Motor neuron (in vitro differentiated cells): ENCODE measurements around the gene CEP170B. TPM values are rescaled to one million over a fixed set of nuclear protein-coding genes. Genes with fewer than 3 reads are reported as not detected.
A peak's percentile ranks its signal among the peaks of the same experiment; 100 is the strongest.

Experiments used
- ATAC-seq, 8 experiments: fragments of 200-7000 bp; cut with Tn5 transposase; replicated peaks in 6 of 8; 2 replicates each; pipeline ENCODE4 v1.8.0; 2021; ENCODE audit warnings: mild to moderate bottlenecking in 8 of 8, moderate library complexity in 8 of 8
- H3K27ac ChIP-seq, 2 donors: fragments of 250-450 bp; sonication (Bioruptor Pico); 2 replicates each; pipeline ENCODE4 v1.9.0; 2021; ENCODE audit warnings: antibody characterized with exemption in 2 of 2, mild to moderate bottlenecking in 2 of 2, moderate library complexity in 1 of 2
- H3K4me1 ChIP-seq, 2 donors: fragments of 250-450 bp; sonication (Bioruptor Pico); replicated peaks in 1 of 2; 2 replicates each; pipeline ENCODE4 v1.6.1; 2021; ENCODE audit warnings: antibody characterized with exemption in 2 of 2, mild to moderate bottlenecking in 2 of 2, moderate library complexity in 1 of 2
- H3K4me3 ChIP-seq, 5 donors: fragments of 250-450 bp; sonication (Bioruptor Pico); 2 replicates each; pipeline ENCODE4 v1.9.0; 2021; ENCODE audit warnings: antibody characterized with exemption in 5 of 5, mild to moderate bottlenecking in 5 of 5, moderate library complexity in 4 of 5
- WGBS, 10 experiments: fragments of 450-650 bp; shearing (Covaris generic); methylation state at CpG; one replicate each; pipeline ENCODE4 v1.0.0; 2022; 5-methylcytosine and 5-hydroxymethylcytosine counted together
- in situ Hi-C, 9 experiments: fragments of 400-800 bp; cut with MboI; loops; one replicate each; pipeline ENCODE4 v1.15.0; 2021; ENCODE audit warnings: low sequenced_read_pairs in 9 of 9, low pct_unique_long_range_greater_than_20kb in 2 of 9; ENCODE audit not compliant: unreplicated experiment in 9 of 9
- total RNA-seq, 8 experiments: library from RNA; unstranded; fragments of 300-600 nt; gene quantifications; 2 replicates each; pipeline versions ENCODE4 v1.2.3 to v1.2.4, GENCODE V29; 2022

CEP170B gene
- total RNA-seq, 8 experiments from 2014 or later = 6.3 to 18.4 (median 9.6) TPM

DNA sequence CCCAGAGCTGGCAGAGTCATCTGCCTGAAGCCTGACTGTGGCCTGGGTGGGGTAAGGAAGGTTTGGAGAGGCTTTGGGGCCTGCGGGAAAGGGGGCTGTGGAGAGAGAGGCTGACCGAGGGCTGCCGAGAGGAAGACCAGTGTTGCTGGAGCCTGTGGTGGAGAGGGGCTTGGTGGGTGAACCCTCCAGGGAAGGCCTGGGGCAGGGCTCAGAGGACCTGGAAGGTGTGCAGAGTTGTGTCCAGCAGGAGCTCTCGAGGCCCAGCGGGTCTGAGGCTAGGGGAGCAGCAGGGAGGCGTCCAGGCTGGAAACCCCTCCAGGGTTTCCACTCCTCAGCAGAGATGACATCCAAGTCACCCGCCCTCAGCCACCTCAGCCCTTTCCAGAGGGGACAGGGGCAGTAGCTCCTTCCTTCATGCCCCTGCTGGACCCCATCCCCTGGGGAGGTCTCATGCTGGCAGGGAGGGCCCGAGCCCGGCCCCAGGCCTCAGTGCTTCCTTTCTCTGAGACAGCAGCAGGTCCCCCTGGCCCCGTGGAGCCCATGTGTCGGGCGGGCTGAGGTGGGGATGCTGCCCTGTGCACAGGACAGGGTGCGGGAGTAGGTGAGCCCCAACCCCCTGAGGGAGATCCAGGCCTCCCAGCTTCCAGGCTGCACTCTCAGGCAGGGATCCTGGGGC lies 8.4 kb downstream of the CEP170B start:
- no peak overlapping the region for H3K4me3 ChIP-seq
- in situ Hi-C loops = no loop called here
- no peak for ATAC-seq
- H3K4me1 ChIP-seq = peaks cover 0 to 8% of the 10 kb centered on the region in 2 donors
- 65% methylated on average over 4 of the region's 13 CpGs; no CpG with 5 or more reads in 9 of the 10 experiments for WGBS, 10 experiments
- H3K27ac ChIP-seq = no peak overlapping the region

GRCh38 chr14:104874110-104874531 lies 9.1 kb downstream of the CEP170B start:
- peaks cover 0 to 8% of the 10 kb centered on the region in 2 donors for H3K4me1 ChIP-seq
- no peak overlapping the region for H3K27ac ChIP-seq
- no peak for ATAC-seq
- in situ Hi-C loops = no loop called here
- WGBS, 10 experiments = 60 to 86% methylated on average over 1 to 3 of the region's 8 CpGs; no CpG with 5 or more reads in 8 of the 10 experiments
- no peak overlapping the region for H3K4me3 ChIP-seq

DNA sequence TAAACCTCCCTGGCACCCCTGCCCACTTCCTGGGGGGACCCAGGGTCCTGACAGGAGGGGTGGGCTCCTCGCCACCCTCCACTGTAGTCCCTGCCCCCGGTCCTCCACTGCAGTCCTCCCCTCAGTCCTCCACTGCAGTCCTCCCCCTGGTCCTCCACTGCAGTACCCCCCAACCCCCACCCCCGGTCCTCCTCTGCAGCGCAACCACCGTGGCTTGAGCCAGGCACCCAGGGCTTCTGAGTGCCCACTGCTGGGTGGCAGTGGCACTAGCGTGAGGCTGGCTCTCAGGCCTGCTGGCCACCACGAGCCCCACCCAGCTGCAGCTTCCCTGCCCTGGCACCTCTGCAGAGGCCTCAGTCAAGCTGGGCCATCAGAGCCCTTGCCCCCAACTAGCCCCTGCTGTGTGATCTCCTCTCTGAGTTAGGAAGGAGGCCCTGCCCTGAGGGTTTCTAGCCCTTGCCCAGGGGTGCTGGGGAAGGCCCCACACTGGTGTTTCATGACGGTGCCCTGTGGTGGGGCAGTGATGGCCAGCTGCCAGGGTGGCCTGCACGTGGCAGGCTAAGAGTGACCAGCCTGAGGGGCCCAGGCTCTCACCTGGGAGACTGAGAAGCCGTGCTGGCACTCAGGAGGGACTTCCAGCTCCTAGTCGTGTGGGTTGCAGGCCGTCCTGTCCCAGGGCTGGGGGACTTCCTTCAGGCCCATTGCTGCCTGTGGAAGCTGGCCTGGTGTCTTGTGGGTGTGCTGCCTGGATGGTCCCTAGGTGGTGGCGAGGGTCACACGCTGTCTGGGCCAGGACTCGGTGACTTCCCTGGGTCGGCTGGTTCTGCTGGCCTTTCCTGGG lies 9.7 kb downstream of the CEP170B start:
- peaks cover 0 to 8% of the 10 kb centered on the region in 2 donors for H3K4me1 ChIP-seq
- ATAC-seq = peak in 1 of 8 experiments; percentile 35
- in situ Hi-C loops = no loop called here
- H3K27ac ChIP-seq = no peak overlapping the region
- WGBS, 10 experiments = no CpG with 5 or more reads among the region's 16 CpGs
- H3K4me3 ChIP-seq = no peak overlapping the region

DNA sequence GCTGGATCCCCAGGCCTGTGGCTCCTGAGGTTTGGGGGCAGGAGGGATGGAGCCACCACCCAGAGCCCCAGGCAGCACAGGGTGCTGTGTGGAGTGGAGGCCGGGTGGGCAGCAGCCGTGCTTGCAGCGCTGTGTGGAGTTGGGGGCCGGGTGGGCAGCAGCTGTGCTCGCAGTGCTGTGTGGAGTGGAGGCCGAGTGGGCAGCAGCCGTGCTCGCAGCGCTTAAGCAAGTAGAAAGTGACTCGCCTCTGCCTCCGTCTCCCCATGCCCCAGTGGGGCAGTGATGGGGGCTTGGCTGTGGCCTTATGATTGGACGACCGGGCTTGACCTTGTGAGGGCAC lies 10.3 kb downstream of the CEP170B start:
- no peak for ATAC-seq
- WGBS, 10 experiments = 75 to 100% (median 100%) methylated on average over 2 of the region's 13 CpGs; no CpG with 5 or more reads in 7 of the 10 experiments
- Histone ChIP-seq H3K4me3 (no peak overlapping the region), H3K27ac (no peak overlapping the region), H3K4me1 (peaks cover 0 to 8% of the 10 kb centered on the region in 2 donors)
- in situ Hi-C loops = no loop called here

GRCh38 chr14:104875811-104876210 lies 10.7 kb downstream of the CEP170B start:
- Histone ChIP-seq H3K4me1 (peaks cover 0 to 8% of the 10 kb centered on the region in 2 donors), H3K4me3 (no peak overlapping the region), H3K27ac (no peak overlapping the region)
- in situ Hi-C loops = no loop called here
- WGBS, 10 experiments = no CpG with 5 or more reads among the region's 8 CpGs
- no peak for ATAC-seq

GRCh38 chr14:104876251-104876699 lies 11.2 kb downstream of the CEP170B start:
- Histone ChIP-seq H3K4me1 (peaks cover 0 to 8% of the 10 kb centered on the region in 2 donors), H3K27ac (no peak overlapping the region), H3K4me3 (no peak overlapping the region)
- WGBS, 10 experiments = no CpG with 5 or more reads among the region's 8 CpGs
- ATAC-seq = peak in 6 of 8 experiments; percentile 5 to 74 (median 18)
- in situ Hi-C loops = no loop called here

GRCh38 chr14:104877066-104877805 lies 12.2 kb downstream of the CEP170B start:
- 70 to 100% methylated on average over 2 of the region's 14 CpGs; no CpG with 5 or more reads in 8 of the 10 experiments for WGBS, 10 experiments
- Histone ChIP-seq H3K27ac (no peak overlapping the region), H3K4me3 (no peak overlapping the region), H3K4me1 (peaks cover 3 to 13% of the 10 kb centered on the region in 2 donors)
- in situ Hi-C loops = no loop called here
- ATAC-seq = no peak

GRCh38 chr14:104877806-104878550 lies 12.9 kb downstream of the CEP170B start:
- WGBS, 10 experiments = 20 to 93% (median 59%) methylated on average over 1 to 7 of the region's 30 CpGs; no CpG with 5 or more reads in 4 of the 10 experiments
- Histone ChIP-seq H3K4me1 (peaks cover 3 to 16% of the 10 kb centered on the region in 2 donors), H3K4me3 (no peak overlapping the region), H3K27ac (no peak overlapping the region)
- in situ Hi-C loops = no loop called here
- no peak for ATAC-seq

GRCh38 chr14:104878582-104878981 lies 13.5 kb downstream of the CEP170B start:
- H3K27ac ChIP-seq = no peak overlapping the region
- peaks cover 3 to 19% of the 10 kb centered on the region in 2 donors for H3K4me1 ChIP-seq
- in situ Hi-C loops = no loop called here
- H3K4me3 ChIP-seq = no peak overlapping the region
- WGBS, 10 experiments = 100% methylated on average over 1 to 2 of the region's 14 CpGs; no CpG with 5 or more reads in 8 of the 10 experiments
- ATAC-seq = no peak

DNA sequence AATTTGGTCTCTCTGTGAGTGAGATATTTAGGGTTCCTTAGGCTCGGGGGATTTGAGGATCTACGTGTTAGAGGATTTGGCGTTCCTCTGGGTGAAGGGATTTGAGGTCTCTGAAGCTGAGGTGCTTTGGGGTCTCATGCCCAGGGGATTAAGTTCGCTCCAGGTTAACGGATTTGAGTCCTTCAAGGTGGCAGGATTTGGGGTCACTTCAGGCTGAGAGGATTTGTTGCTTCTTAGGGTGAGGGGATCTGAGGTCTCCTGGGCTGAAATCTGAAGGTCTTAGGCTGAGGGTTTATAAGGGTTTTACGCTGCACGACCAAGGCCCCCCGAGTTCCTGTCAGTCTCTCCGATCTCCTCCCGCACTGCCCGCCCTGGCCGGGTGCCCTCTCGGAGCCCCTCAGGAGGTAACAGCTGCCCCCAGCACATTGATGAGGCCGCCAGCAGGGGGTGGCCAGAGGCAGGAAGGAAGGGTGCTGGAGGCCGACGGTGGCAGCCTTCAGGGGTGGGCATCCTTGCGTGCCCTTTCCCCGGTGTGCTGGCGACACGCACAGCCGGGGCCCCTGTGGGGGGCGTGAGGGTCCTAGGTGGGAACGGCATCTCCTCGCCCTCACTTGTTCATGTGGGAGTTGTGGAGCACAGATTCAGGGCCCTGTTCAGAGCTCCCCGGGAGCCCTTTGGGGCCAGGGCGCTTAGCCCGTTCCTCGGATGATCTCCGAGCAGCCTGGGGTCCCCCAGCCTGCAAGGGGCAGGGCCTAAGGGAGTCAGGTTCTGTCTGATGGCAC lies 14.3 kb downstream of the CEP170B start:
- in situ Hi-C loops = no loop called here
- H3K4me1 ChIP-seq = peaks cover 3 to 19% of the 10 kb centered on the region in 2 donors
- ATAC-seq = no peak
- H3K27ac ChIP-seq = no peak overlapping the region
- WGBS, 10 experiments = 77 to 100% (median 92%) methylated on average over 1 to 6 of the region's 29 CpGs; no CpG with 5 or more reads in 3 of the 10 experiments
- no peak overlapping the region for H3K4me3 ChIP-seq

- no peak for ATAC-seq
- Histone ChIP-seq H3K4me1 (peaks cover 3 to 19% of the 10 kb centered on the region in 2 donors), H3K27ac (no peak overlapping the region), H3K4me3 (no peak overlapping the region)
- WGBS, 10 experiments = 100% methylated on average over 3 of the region's 15 CpGs; no CpG with 5 or more reads in 9 of the 10 experiments
- in situ Hi-C loops = no loop called here
Measured at GRCh38 chr14:104879983-104880565, 15.0 kb downstream of the CEP170B start.
